HepG2 (cell line): ENCODE measurements around the gene NEK7. TPM values are rescaled to one million over a fixed set of nuclear protein-coding genes. Genes with fewer than 3 reads are reported as not detected.

ENCODE experiments used
- ADNP ChIP-seq: sonication (generic); formaldehyde crosslinking; IDR thresholded peaks from 2 replicates; pipeline ENCODE4 v1.4.0; 2020; ENCODE audit warnings: missing genetic modification reagents
- CEBPG ChIP-seq: IDR thresholded peaks from 2 replicates; pipeline ENCODE4 v1.6.1; 2016
- FOXC1 ChIP-seq: sonication (generic); formaldehyde crosslinking; IDR thresholded peaks from 2 replicates; pipeline ENCODE4 v1.8.0; 2022; ENCODE audit warnings: mild to moderate bottlenecking, missing genetic modification reagents, borderline replicate concordance
- KAT7 ChIP-seq: IDR thresholded peaks from 2 replicates; pipeline ENCODE4 v1.6.1; 2018; ENCODE audit warnings: borderline replicate concordance, missing compliant biosample characterization
- MTF1 ChIP-seq: sonication (generic); formaldehyde crosslinking; IDR thresholded peaks from 2 replicates; pipeline ENCODE4 v1.5.0; 2020; ENCODE audit warnings: missing genetic modification reagents
- PHF8 ChIP-seq: sonication (generic); formaldehyde crosslinking; IDR thresholded peaks from 2 replicates; pipeline ENCODE4 v1.5.0; 2020; ENCODE audit warnings: missing genetic modification reagents
- PITX1 ChIP-seq: sonication (generic); formaldehyde crosslinking; IDR thresholded peaks from 2 replicates; pipeline ENCODE4 v1.5.1; 2020; ENCODE audit warnings: mild to moderate bottlenecking, missing genetic modification reagents
- SIN3B ChIP-seq: fragments of 150-350 bp; IDR thresholded peaks from 2 replicates; pipeline ENCODE4 v1.6.1; 2014; ENCODE audit warnings: low read length
- SKI ChIP-seq: fragments of 450-650 bp; IDR thresholded peaks from one replicate; pipeline ENCODE4 v1.6.1; 2018; ENCODE audit warnings: mild to moderate bottlenecking; ENCODE audit not compliant: partially characterized antibody
- ZFP36L2 ChIP-seq: sonication (generic); formaldehyde crosslinking; IDR thresholded peaks from 2 replicates; pipeline ENCODE4 v1.4.0; 2020; ENCODE audit warnings: missing genetic modification reagents
- ZNF124 ChIP-seq: sonication (generic); formaldehyde crosslinking; IDR thresholded peaks from 2 replicates; pipeline ENCODE4 v1.4.0; 2020; ENCODE audit warnings: missing genetic modification reagents
- ZNF484 ChIP-seq: sonication (generic); formaldehyde crosslinking; IDR thresholded peaks from 2 replicates; pipeline ENCODE4 v1.5.1; 2020; ENCODE audit warnings: mild to moderate bottlenecking, low read depth, missing genetic modification reagents, borderline replicate concordance
- ZNF557 ChIP-seq: sonication (generic); formaldehyde crosslinking; IDR thresholded peaks from 2 replicates; pipeline ENCODE4 v1.4.0; 2020; ENCODE audit warnings: missing genetic modification reagents
- ZNF766 ChIP-seq: sonication (generic); formaldehyde crosslinking; IDR thresholded peaks from 2 replicates; pipeline ENCODE4 v1.5.0; 2020; ENCODE audit warnings: missing genetic modification reagents, borderline replicate concordance
- ZSCAN20 ChIP-seq: sonication (generic); formaldehyde crosslinking; IDR thresholded peaks from 2 replicates; pipeline ENCODE4 v1.4.0; 2020; ENCODE audit warnings: missing genetic modification reagents, mild to moderate bottlenecking, borderline replicate concordance
- polyA plus RNA-seq, 8 experiments: library from polyadenylated mRNA; depleted of rRNA in 3 of 8; stranded (reverse) in 7 of 8; unstranded in 1 of 8; fragments of >200 nt; fragmentation: Illumina TruSeq in 4 of 8; extraction: Trizol in 4 of 8; gene quantifications; 2 replicates each; pipeline versions ENCODE4 v1.2.1 to v1.2.3, GENCODE V29; 2011 to 2016; ENCODE audit warnings: low read depth in 4 of 8, missing spikeins in 1 of 8, mixed read lengths in 1 of 8; ENCODE audit not compliant: insufficient read depth in 1 of 8
- total RNA-seq, 5 experiments: library from RNA; depleted of rRNA; stranded (reverse); fragments of >200 nt; fragmentation: Illumina TruSeq; extraction: Trizol; gene quantifications; 2 replicates each; pipeline ENCODE4 v1.2.3, GENCODE V29; 2016; ENCODE audit warnings: low read depth in 1 of 5
- TF ChIP-seq, protein P1 (sequence below): sonication (generic); formaldehyde crosslinking; IDR thresholded peaks from 2 replicates; pipeline ENCODE4 v1.4.0; 2020; ENCODE audit warnings: mild to moderate bottlenecking, missing genetic modification reagents, borderline replicate concordance
- TF ChIP-seq, protein P2 (sequence below): IDR thresholded peaks from 2 replicates; pipeline ENCODE4 v1.6.1; 2016; ENCODE audit warnings: missing compliant biosample characterization, missing genetic modification reagents, borderline replicate concordance
- TF ChIP-seq, protein P3 (sequence below), 2 experiments: IDR thresholded peaks; 2 replicates each; pipeline ENCODE4 v1.6.1; 2011 to 2012; ENCODE audit warnings: low read length in 2 of 2, borderline replicate concordance in 1 of 2, low read depth in 1 of 2, mild to moderate bottlenecking in 1 of 2, moderate library complexity in 1 of 2
- TF ChIP-seq, protein P4 (sequence below): sonication (generic); formaldehyde crosslinking; IDR thresholded peaks from 2 replicates; pipeline ENCODE4 v1.5.0; 2020; ENCODE audit warnings: missing genetic modification reagents

Gene NEK7
- total and polyA plus RNA-seq, 2 of the 13 experiments (the other 11 are each of a cell fraction or from before 2014, with no cell fraction given) = 18.1 to 19.2 TPM

DNA sequence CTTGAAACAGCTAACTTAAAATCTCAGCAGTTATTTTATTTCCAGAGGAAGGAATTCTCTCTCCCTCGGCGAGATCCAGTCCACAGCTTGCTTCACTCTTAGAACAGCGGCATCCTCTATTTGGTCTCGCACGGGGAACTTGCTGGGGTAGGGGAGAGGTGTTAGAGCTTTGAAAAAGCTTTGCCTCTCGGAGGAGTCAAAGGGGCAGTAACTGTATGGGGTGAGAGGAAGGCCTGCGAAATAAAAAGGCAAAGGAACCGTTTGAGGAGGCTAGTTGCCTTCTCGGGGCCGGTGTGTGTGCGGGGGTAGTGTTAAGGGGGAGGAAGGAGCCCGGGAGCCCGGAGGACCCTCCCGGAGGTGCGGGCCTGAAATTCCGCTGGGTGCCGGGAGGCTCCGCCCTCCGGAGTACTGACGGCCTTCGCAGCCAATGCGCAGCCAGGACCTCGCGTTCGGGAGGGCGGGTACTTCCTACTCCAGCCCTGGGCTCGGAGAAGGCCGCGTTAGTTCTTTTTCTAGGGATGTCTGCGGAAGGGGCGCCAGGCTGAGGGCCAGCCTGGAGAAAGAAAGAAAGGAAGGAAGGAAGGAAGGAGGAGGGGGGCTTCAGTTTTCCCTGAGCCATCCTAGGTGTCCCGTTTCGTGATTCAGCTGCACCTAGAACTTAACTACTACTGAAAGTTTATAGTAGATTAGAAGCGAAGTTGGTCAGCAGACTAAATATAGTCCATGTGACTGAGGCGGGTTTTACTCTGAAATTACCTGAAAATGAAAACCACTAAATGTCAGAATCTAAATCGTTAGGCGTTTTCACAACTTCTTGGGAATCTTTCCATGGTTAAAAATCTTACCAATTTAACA lies 2.2 kb downstream of the NEK7 start (continued):
- TF ChIP-seq SKI (no peak), PHF8 (peak; percentile 72), ZNF124 (CRISPR knock-in tag) (no peak), CEBPG (no peak), ZNF766 (CRISPR knock-in tag) (no peak), ZSCAN20 (CRISPR knock-in tag) (no peak), PITX1 (CRISPR knock-in tag) (no peak), FOXC1 (CRISPR knock-in tag) (no peak), KAT7 (CRISPR knock-in tag) (peak; percentile 73; the same call in 1 of the 2 replicates), ADNP (CRISPR knock-in tag) (no peak), ZNF484 (no peak), MTF1 (no peak), SIN3B (no peak), ZFP36L2 (CRISPR knock-in tag) (0 out of 2 replicates have a peak, but pooled peaks have one; percentile 50), ZNF557 (CRISPR knock-in tag) (no peak)
- TF ChIP-seq, protein P1, sequence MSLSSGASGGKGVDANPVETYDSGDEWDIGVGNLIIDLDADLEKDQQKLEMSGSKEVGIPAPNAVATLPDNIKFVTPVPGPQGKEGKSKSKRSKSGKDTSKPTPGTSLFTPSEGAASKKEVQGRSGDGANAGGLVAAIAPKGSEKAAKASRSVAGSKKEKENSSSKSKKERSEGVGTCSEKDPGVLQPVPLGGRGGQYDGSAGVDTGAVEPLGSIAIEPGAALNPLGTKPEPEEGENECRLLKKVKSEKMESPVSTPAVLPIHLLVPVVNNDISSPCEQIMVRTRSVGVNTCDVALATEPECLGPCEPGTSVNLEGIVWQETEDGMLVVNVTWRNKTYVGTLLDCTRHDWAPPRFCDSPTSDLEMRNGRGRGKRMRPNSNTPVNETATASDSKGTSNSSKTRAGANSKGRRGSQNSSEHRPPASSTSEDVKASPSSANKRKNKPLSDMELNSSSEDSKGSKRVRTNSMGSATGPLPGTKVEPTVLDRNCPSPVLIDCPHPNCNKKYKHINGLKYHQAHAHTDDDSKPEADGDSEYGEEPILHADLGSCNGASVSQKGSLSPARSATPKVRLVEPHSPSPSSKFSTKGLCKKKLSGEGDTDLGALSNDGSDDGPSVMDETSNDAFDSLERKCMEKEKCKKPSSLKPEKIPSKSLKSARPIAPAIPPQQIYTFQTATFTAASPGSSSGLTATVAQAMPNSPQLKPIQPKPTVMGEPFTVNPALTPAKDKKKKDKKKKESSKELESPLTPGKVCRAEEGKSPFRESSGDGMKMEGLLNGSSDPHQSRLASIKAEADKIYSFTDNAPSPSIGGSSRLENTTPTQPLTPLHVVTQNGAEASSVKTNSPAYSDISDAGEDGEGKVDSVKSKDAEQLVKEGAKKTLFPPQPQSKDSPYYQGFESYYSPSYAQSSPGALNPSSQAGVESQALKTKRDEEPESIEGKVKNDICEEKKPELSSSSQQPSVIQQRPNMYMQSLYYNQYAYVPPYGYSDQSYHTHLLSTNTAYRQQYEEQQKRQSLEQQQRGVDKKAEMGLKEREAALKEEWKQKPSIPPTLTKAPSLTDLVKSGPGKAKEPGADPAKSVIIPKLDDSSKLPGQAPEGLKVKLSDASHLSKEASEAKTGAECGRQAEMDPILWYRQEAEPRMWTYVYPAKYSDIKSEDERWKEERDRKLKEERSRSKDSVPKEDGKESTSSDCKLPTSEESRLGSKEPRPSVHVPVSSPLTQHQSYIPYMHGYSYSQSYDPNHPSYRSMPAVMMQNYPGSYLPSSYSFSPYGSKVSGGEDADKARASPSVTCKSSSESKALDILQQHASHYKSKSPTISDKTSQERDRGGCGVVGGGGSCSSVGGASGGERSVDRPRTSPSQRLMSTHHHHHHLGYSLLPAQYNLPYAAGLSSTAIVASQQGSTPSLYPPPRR (CRISPR knock-in tag) = no peak
- TF ChIP-seq, protein P2, sequence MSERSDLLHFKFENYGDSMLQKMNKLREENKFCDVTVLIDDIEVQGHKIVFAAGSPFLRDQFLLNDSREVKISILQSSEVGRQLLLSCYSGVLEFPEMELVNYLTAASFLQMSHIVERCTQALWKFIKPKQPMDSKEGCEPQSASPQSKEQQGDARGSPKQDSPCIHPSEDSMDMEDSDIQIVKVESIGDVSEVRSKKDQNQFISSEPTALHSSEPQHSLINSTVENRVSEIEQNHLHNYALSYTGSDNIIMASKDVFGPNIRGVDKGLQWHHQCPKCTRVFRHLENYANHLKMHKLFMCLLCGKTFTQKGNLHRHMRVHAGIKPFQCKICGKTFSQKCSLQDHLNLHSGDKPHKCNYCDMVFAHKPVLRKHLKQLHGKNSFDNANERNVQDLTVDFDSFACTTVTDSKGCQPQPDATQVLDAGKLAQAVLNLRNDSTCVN (CRISPR knock-in tag) = peak; percentile 31; the same call in 1 of the 2 replicates
- TF ChIP-seq, protein P3, sequence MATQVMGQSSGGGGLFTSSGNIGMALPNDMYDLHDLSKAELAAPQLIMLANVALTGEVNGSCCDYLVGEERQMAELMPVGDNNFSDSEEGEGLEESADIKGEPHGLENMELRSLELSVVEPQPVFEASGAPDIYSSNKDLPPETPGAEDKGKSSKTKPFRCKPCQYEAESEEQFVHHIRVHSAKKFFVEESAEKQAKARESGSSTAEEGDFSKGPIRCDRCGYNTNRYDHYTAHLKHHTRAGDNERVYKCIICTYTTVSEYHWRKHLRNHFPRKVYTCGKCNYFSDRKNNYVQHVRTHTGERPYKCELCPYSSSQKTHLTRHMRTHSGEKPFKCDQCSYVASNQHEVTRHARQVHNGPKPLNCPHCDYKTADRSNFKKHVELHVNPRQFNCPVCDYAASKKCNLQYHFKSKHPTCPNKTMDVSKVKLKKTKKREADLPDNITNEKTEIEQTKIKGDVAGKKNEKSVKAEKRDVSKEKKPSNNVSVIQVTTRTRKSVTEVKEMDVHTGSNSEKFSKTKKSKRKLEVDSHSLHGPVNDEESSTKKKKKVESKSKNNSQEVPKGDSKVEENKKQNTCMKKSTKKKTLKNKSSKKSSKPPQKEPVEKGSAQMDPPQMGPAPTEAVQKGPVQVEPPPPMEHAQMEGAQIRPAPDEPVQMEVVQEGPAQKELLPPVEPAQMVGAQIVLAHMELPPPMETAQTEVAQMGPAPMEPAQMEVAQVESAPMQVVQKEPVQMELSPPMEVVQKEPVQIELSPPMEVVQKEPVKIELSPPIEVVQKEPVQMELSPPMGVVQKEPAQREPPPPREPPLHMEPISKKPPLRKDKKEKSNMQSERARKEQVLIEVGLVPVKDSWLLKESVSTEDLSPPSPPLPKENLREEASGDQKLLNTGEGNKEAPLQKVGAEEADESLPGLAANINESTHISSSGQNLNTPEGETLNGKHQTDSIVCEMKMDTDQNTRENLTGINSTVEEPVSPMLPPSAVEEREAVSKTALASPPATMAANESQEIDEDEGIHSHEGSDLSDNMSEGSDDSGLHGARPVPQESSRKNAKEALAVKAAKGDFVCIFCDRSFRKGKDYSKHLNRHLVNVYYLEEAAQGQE (IDR thresholded peaks at IDR 0.05; ENCODE audit: borderline replicate concordance in 1 of 2, low read depth in 1 of 2, low read length in 2 of 2) = peak in 1 of 2 experiments; percentile 57; a peak in 1 of 4 replicates
- TF ChIP-seq, protein P4, sequence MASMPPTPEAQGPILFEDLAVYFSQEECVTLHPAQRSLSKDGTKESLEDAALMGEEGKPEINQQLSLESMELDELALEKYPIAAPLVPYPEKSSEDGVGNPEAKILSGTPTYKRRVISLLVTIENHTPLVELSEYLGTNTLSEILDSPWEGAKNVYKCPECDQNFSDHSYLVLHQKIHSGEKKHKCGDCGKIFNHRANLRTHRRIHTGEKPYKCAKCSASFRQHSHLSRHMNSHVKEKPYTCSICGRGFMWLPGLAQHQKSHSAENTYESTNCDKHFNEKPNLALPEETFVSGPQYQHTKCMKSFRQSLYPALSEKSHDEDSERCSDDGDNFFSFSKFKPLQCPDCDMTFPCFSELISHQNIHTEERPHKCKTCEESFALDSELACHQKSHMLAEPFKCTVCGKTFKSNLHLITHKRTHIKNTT = no peak
